ENCODE data around the gene BTRC.
"Not testable (repeated sequence)": the region's sequence is repeated elsewhere in the genome, so short reads cannot be mapped to it uniquely, and the experiment has no call there.

BTRC gene

DNA sequence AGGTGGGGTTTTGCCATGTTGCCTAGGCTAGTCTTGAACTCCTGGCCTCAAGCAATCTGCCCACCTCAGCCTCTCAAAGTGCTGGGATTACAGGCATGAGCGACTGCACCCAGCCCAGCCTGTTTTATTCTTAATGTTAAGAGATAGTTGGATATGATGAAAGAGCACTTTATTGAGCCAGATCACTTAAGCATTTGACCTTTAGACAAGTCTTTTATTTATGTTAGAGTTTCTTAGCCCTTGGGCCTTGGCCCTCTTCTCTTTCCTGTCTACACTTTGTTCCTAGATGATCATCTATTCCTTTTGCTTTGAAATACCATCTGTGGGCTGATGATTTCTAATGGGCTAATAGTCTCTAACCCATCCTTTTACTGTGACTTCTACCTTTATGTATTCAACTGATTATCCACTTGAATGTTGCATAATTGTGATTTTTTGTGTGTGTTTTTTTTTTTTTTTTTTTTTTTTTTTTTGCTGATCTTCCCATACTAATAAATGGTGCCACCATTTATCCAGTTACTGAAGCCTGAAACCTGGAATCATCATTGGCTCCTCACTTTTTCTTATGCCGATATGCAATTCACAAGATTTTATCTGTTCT lies 34.8 kb downstream of the BTRC start:
- H3K36me3 Mint-ChIP-seq (ENCODE audit: low read depth) = peaks cover 3% of the 10 kb centered on the region
- H3K27me3 Mint-ChIP-seq = no peaks in the 10 kb centered on the region

DNA sequence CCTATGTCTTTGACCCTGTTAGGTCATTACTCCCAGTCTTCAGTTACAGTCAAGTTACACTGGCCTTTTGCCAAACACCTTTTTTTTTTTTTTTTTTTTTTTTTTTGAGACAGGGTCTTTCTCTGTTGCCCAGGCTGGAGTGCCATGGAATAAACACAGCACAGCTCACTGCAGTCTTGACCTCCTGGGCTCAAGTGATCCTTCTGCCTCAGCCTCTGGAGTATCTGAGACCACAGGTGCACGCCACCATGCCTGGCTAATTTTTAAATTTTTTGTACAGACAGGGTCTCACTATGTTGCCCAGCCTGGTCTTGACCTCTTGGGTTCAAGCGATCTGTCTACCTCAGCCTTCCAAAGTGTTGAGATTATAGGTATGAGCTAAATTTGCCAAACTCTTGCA lies 35.6 kb downstream of the BTRC start:
- H3K27me3 Mint-ChIP-seq; H3K36me3 Mint-ChIP-seq (ENCODE audit: low read depth); H3K27ac Mint-ChIP-seq; ATAC-seq; H3K4me3 Mint-ChIP-seq; H3K4me1 Mint-ChIP-seq; H3K9me3 Mint-ChIP-seq; DNase-seq: not testable (repeated sequence)

More for the DNA sequence above, 34.8 kb downstream of the BTRC start:
- Mint-ChIP-seq H3K9me3 (no peaks in the 10 kb centered on the region), H3K27ac (no peak overlapping the region), H3K4me1 (peaks cover 2% of the 10 kb centered on the region), H3K4me3 (no peak overlapping the region)
- DNase-seq = no peak
- ATAC-seq = no peak

DNA sequence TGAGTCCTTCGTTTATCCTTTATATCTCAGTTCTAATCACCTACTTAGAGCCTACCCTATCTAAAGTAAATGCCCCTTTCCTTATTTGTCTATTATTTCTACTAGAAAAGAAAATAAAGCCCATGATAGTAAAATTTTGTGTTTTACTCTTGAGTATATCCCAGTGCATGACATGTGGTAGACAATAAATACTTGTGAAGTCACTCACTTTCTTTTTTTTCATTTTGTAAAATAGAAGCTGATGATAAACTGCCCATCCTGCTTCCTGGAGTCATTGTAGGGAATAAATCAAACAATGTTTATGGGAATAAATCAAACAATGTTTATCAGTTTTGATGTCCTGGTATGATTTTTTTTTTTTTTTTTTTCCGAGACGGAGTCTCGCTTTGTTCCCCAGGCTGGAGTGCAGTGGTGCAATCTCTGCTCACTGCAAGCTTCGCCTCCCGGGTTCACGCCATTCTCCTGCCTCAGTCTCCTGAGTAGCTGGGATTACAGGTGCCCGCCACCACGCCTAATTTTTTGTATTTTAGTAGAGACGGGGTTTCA lies 36.1 kb downstream of the BTRC start:
- peaks cover 3% of the 10 kb centered on the region for H3K4me1 Mint-ChIP-seq
- H3K27ac Mint-ChIP-seq = no peak overlapping the region

DNA sequence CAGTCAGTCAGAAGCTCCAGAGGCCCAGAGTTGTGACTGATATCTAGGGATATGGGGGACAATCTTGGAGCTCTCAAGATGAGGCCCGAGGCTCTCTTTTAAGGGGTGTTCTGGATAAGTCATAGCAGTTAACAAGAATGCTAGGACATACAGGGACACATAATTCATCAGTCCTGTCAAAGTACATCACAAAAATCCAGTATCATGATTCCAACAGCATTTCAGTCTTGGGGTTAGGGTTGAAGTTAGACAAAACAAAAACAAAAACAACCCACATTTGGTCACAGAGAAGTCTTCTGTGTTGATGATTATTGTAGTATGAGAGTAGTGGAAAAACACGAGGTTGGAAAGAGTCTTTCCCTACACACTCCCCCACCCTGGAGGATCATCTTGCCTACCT lies 39.4 kb downstream of the BTRC start:
- no peak for ATAC-seq
- H3K36me3 Mint-ChIP-seq (ENCODE audit: low read depth) = peaks cover 3% of the 10 kb centered on the region
- no peak overlapping the region for H3K27ac Mint-ChIP-seq

More for the DNA sequence above, 36.1 kb downstream of the BTRC start:
- Mint-ChIP-seq H3K36me3 (ENCODE audit: low read depth) (peaks cover 3% of the 10 kb centered on the region), H3K4me3 (no peak overlapping the region), H3K9me3 (no peaks in the 10 kb centered on the region), H3K27me3 (no peaks in the 10 kb centered on the region)
- no peak for DNase-seq
- no peak for ATAC-seq

DNA sequence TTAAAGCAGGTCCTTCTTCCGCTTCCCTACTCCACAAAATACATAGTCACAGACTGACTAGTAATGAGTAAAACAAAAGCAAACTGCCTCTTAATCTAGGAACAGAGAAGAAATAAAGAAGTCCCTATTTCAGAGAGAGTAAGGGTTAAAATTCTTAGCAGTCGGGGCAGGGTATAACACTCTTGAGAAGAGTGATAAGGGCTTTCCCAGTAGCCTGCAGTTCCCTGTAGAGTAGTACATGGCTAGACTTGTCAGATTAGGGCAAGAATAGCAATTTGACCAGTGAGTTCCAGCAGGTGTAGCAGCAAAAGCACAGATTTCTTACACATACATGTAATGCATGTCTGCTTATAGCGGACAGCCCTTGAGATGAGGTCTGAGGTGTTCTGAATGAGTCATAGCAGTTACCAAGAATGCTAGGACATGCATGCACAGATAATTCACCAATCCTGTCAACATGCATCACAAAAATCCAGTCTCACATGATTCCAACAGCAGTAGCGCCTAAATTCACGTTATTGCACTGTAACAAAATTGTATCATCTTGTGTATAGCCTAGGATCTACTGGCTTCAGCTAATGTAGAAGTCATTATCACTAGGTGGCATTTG lies 40.7 kb downstream of the BTRC start:
- no peak for ATAC-seq
- Mint-ChIP-seq H3K27me3 (no peaks in the 10 kb centered on the region), H3K4me1 (peaks cover 16% of the 10 kb centered on the region), H3K36me3 (ENCODE audit: low read depth) (no peaks in the 10 kb centered on the region), H3K27ac (no peak overlapping the region), H3K4me3 (no peak overlapping the region), H3K9me3 (no peaks in the 10 kb centered on the region)
- DNase-seq = no peak

More for the DNA sequence above, 39.4 kb downstream of the BTRC start:
- DNase-seq = no peak
- Mint-ChIP-seq H3K4me1 (peaks cover 17% of the 10 kb centered on the region), H3K4me3 (no peak overlapping the region), H3K9me3 (no peaks in the 10 kb centered on the region), H3K27me3 (no peaks in the 10 kb centered on the region)

DNA sequence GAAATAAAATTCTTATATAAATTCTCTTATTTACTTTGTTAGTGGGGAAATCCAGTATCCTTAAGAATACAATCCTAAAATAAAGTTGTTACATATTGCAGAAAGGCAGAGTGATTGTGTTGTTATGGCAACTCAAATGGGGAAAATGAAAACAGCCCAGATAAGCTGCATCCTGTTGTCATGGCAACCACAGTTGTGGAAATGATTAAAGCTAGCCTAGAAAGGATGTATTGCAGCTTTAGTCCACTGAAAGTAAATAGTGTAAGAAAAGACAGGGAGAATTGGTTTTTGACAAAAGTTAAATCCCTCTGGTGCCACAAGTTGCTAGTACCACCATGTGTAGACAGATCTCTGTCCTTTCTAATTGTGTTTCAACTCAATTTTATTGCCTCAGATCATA lies 43.2 kb downstream of the BTRC start:
- H3K4me1 Mint-ChIP-seq = peaks cover 16% of the 10 kb centered on the region
- no peaks in the 10 kb centered on the region for H3K27me3 Mint-ChIP-seq
- ATAC-seq (no peak), DNase-seq (no peak)
- H3K27ac Mint-ChIP-seq = no peak overlapping the region
- H3K36me3 Mint-ChIP-seq (ENCODE audit: low read depth) = peaks cover 1% of the 10 kb centered on the region
- no peak overlapping the region for H3K4me3 Mint-ChIP-seq
- no peaks in the 10 kb centered on the region for H3K9me3 Mint-ChIP-seq

DNA sequence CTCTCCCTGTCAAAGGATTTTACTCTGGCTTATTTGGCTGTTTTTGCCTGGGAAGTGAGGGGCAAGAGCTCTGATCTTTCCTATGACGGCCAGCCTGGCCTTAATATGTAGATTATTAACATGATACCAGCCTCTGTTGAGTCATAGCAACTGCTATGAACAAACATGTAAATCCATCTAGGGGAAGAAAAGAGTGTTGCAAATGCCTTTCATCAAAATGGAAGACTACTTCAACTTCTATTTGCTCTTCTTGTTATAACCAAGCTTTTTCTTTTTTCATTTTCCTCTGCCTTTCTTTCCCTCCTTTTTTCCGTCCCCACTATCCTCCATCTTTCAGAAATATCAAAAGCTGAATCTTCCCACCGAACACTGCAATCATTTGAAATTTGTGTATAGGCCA lies 46.6 kb downstream of the BTRC start:
- no peak overlapping the region for H3K27ac Mint-ChIP-seq
- no peaks in the 10 kb centered on the region for H3K9me3 Mint-ChIP-seq
- H3K36me3 Mint-ChIP-seq (ENCODE audit: low read depth) = peaks cover 1% of the 10 kb centered on the region
- H3K27me3 Mint-ChIP-seq = no peaks in the 10 kb centered on the region
- peaks cover 15% of the 10 kb centered on the region for H3K4me1 Mint-ChIP-seq
- no peak overlapping the region for H3K4me3 Mint-ChIP-seq
- DNase-seq = no peak
- no peak for ATAC-seq

DNA sequence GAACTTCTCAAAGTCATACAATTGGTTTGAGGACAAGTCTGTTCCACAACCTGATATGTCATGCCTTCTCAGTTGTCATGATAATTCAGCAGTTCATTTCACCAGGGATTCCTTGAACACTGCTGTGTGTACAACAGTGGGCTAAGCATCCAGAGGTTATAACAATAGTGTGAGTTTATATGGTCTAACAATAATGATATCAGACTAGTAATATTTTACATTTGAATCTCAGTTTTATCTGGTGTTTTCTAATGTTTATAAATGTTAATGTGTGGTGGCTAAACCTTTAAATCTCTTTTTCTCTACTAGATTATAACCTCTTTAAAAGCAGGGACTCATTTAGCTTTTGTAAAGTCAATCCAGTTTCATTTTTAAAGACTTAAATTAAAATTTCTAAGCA lies 48.7 kb downstream of the BTRC start:
- Mint-ChIP-seq H3K4me1 (peaks cover 2% of the 10 kb centered on the region), H3K4me3 (no peak overlapping the region), H3K27ac (no peak overlapping the region), H3K9me3 (no peaks in the 10 kb centered on the region), H3K36me3 (ENCODE audit: low read depth) (peaks cover 1% of the 10 kb centered on the region), H3K27me3 (no peaks in the 10 kb centered on the region)
- no peak for ATAC-seq
- no peak for DNase-seq

DNA sequence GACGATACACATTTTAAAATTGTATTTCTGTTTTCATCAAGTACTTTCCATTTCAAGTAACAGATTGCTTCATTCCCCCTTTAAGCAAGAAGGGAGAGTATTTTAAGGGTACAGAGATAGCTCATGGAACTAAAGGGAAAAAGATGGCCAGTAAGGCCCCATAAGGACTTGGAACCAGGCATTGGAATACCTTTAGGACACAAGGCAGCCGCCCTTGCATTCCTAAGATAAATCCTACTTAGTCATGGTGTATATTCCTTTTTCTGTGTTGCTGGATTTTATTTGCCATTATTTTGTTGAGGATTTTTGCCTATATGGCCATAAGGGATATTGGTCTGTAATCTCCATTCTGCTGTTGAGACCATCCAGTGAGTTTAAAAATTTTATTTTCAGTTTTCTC lies 49.2 kb downstream of the BTRC start:
- ATAC-seq = no peak
- H3K27me3 Mint-ChIP-seq = no peaks in the 10 kb centered on the region
- H3K9me3 Mint-ChIP-seq = no peaks in the 10 kb centered on the region

DNA sequence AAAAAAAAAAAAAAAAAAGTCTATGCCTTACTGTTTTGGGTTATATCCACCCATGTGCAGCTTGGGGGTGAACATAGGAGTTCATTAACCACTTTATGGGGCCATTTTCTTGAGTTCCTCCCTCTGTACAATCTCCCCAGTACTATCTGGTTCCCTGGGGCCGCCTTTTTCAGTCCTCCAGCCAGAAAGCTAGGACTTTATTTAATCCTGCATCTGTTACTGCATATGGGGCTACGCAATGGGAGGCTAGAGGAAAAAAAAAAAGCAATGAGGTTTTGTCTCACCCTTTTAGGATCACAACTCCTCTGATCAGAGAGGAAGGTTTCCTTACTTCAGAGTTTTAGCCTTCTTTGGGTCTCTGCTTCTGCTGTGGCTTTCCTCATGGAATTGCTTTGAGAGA lies 51.0 kb downstream of the BTRC start:
- no peaks in the 10 kb centered on the region for H3K27me3 Mint-ChIP-seq
- H3K36me3 Mint-ChIP-seq (ENCODE audit: low read depth) = peaks cover 11% of the 10 kb centered on the region
- H3K27ac Mint-ChIP-seq = no peak overlapping the region
- ATAC-seq = no peak
- H3K4me3 Mint-ChIP-seq = no peak overlapping the region
- H3K9me3 Mint-ChIP-seq = no peaks in the 10 kb centered on the region
- no peak for DNase-seq
- H3K4me1 Mint-ChIP-seq = no peaks in the 10 kb centered on the region

More for the DNA sequence above, 49.2 kb downstream of the BTRC start:
- no peak overlapping the region for H3K27ac Mint-ChIP-seq
- no peak for DNase-seq
- peaks cover 1% of the 10 kb centered on the region for H3K36me3 Mint-ChIP-seq (ENCODE audit: low read depth)
- no peak overlapping the region for H3K4me3 Mint-ChIP-seq
- no peaks in the 10 kb centered on the region for H3K4me1 Mint-ChIP-seq

DNA sequence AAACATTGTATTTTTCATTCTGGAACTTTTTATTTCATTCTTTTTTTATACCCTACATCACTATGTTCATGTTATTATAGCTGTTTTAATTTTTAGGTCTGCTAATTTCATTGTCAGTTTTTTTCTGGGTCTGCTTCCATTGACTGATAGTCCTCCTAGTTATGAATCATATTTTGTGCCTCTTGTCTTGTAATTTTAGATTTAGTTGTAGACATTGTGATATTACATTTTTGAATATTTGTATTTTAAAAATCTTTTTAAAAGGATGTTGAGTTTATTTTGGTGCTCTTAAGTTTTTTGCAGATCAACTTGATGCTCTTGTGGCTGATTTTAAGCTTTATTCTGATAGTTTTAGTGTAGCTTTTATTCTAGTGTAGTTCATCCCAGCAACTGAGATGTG lies 57.6 kb downstream of the BTRC start:
- no peak for ATAC-seq
- H3K36me3 Mint-ChIP-seq (ENCODE audit: low read depth) = peaks cover 19% of the 10 kb centered on the region

DNA sequence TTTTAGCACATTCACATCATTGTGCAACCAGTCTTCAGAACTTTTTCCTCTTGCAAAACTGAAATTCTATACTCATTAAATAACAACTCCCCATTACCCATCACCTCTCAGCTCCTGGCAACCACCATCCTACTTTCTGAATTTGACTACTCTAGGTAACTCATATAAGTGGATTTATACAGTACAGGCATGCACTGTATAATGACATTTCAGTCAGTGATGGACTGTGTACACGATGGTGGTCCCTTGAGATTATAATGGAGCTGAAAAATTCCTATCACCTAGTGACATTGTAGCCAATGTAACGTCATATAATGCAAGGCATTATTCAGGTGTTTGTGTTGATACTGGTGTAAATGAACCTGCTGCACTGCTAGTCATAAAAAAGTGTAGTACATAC lies 60.1 kb downstream of the BTRC start:
- Mint-ChIP-seq H3K4me3 (no peak overlapping the region), H3K9me3 (peaks cover 8% of the 10 kb centered on the region), H3K4me1 (peaks cover 2% of the 10 kb centered on the region), H3K36me3 (ENCODE audit: low read depth) (peaks cover 19% of the 10 kb centered on the region), H3K27me3 (no peaks in the 10 kb centered on the region), H3K27ac (no peak overlapping the region)
- no peak for ATAC-seq
- DNase-seq = no peak

More for the DNA sequence above, 57.6 kb downstream of the BTRC start:
- H3K27me3 Mint-ChIP-seq = no peaks in the 10 kb centered on the region
- peaks cover 8% of the 10 kb centered on the region for H3K9me3 Mint-ChIP-seq
- H3K4me3 Mint-ChIP-seq = no peak overlapping the region
- H3K27ac Mint-ChIP-seq = no peak overlapping the region
- peaks cover 2% of the 10 kb centered on the region for H3K4me1 Mint-ChIP-seq
- no peak for DNase-seq

DNA sequence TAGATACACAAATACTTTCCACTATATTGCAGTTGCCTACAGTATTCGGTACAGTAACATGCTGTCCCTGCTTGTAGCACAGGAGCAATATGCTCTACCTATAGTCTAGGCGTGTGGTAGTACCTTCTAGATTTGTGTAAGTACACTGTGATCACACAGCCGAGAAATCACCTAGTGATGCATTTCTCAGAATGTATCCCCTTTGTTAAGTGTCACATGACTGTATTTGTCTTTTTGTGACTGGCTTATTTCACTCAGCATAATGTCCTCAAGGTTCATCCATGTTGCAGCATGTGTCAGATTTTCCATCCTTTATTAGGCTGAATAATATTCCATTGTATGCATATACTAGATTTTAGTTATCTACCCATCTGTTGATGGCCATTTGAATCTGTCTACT lies 61.9 kb downstream of the BTRC start:
- Mint-ChIP-seq H3K27me3 (no peaks in the 10 kb centered on the region), H3K36me3 (ENCODE audit: low read depth) (peaks cover 7% of the 10 kb centered on the region), H3K9me3 (peaks cover 8% of the 10 kb centered on the region), H3K4me3 (no peak overlapping the region), H3K4me1 (peaks cover 2% of the 10 kb centered on the region), H3K27ac (no peak overlapping the region)
- no peak for ATAC-seq
- DNase-seq = no peak

DNA sequence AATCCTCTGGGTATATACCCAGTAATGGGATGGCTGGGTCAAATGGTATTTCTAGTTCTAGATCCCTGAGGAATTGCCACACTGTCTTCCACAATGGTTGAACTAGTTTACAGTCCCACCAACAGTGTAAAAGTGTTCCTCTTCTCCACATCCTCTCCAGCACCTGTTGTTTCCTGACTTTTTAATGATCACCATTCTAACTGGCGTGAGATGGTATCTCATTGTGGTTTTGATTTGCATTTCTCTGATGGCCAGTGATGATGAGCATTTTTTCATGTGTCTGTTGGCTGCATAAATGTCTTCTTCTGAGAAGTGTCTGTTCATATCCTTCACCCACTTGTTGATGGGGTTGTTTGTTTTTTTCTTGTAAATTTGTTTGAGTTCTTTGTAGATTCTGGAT lies 68.0 kb downstream of the BTRC start:
- H3K9me3 Mint-ChIP-seq; H3K27me3 Mint-ChIP-seq; H3K4me1 Mint-ChIP-seq; DNase-seq; ATAC-seq; H3K36me3 Mint-ChIP-seq (ENCODE audit: low read depth); H3K4me3 Mint-ChIP-seq; H3K27ac Mint-ChIP-seq: not testable (repeated sequence)

DNA sequence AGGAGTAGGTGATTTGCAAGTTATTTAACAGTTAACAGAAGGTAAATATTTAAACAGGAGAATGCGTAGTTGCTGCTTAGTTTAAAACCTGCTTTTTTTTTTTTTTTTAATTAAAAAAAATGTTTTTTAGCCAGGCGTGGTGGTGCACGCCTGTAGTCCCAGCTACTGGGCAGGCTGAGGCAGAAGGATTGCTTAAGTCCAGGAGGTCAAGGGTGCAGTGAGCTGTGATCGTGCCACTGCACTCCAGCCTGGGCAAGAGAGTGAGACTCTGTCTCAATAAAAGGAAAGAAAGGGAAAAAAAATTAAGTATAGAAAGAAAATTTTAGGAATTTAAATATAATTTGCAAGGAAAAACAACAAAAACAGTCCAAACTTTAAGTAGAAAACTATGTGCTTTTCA lies 71.6 kb downstream of the BTRC start:
- H3K27ac Mint-ChIP-seq = no peak overlapping the region
- ATAC-seq = no peak
- H3K36me3 Mint-ChIP-seq (ENCODE audit: low read depth) = peaks cover 1% of the 10 kb centered on the region
- no peaks in the 10 kb centered on the region for H3K27me3 Mint-ChIP-seq
- no peak for DNase-seq
- no peaks in the 10 kb centered on the region for H3K4me1 Mint-ChIP-seq
- no peaks in the 10 kb centered on the region for H3K9me3 Mint-ChIP-seq
- no peak overlapping the region for H3K4me3 Mint-ChIP-seq
